ENCODE results near the gene PKDCC.

The PKDCC gene

GRCh38 chr2:42089340-42089925 is 41.6 kb downstream of the PKDCC start:
- DNase-seq = peak; percentile 87

- no peak for DNase-seq
Measured at GRCh38 chr2:42090216-42090615, 42.4 kb downstream of the PKDCC start.

DNA sequence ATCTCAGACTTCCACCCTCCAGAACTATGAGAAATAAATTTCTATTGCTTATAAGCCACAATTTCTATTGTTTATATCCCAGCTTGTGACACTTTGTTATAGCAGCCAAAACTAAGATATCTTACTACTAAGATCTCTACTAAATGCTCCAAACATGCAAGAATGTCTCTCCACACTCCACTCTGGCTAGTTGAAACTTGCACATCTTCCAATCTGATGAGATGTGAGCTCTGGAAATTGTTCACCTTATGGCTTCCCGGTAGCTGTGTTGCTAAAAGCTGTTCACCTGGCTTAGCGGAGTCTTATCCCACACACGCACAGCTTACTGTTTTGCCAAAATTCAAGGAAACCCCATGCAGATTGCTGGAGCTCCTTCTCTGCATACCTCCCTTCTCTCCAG is 43.9 kb downstream of the PKDCC start:
- DNase-seq = no peak

DNA sequence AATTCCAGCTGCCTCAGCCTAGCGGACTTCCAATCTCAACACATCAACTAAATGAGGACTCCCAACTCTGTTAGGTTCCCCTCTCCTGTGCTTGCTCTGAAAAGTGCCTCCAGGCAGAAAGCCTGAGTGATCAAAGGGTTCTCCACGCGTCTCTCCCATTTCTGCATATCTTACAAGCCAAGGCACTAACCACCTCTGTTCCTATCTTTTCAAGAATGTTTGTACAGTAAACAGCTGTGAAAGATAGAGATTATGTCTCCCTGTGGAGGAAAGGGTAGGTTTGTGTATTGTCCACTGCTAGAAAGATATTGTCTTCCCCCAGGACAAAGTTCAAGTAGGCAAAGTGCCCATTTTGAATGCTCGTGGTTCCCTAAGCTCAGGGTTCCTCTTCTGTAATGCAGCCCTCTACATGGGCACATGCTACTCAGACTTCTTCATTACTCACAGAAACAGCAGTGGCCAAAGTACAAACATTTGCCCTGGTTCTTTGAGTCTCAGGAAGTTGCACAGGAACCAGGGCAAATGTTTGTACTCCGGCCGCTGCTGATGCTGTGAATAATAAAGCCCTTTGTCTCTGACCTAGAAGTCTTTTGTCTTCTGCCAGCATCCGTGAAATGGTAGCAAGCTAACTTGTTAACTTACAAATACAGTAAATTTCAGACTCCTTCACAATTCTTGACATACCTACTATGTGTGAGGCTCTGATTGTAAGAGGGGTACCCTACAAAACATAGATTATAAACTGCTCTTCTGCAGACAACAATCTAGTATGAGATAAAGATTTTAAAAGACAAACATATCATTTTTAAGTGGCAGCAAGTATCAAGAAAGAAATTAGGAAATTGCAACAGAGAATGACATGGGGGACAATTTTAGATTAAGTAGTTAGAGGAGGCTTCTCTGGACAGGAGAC is 44.5 kb downstream of the PKDCC start:
- no peak for DNase-seq

GRCh38 chr2:42094114-42094513 is 46.3 kb downstream of the PKDCC start:
- no peak for DNase-seq

- DNase-seq = peak; percentile 81
Measured at GRCh38 chr2:42095923-42096408, 48.1 kb downstream of the PKDCC start.

GRCh38 chr2:42096869-42097591 is 49.2 kb downstream of the PKDCC start:
- no peak for DNase-seq

DNA sequence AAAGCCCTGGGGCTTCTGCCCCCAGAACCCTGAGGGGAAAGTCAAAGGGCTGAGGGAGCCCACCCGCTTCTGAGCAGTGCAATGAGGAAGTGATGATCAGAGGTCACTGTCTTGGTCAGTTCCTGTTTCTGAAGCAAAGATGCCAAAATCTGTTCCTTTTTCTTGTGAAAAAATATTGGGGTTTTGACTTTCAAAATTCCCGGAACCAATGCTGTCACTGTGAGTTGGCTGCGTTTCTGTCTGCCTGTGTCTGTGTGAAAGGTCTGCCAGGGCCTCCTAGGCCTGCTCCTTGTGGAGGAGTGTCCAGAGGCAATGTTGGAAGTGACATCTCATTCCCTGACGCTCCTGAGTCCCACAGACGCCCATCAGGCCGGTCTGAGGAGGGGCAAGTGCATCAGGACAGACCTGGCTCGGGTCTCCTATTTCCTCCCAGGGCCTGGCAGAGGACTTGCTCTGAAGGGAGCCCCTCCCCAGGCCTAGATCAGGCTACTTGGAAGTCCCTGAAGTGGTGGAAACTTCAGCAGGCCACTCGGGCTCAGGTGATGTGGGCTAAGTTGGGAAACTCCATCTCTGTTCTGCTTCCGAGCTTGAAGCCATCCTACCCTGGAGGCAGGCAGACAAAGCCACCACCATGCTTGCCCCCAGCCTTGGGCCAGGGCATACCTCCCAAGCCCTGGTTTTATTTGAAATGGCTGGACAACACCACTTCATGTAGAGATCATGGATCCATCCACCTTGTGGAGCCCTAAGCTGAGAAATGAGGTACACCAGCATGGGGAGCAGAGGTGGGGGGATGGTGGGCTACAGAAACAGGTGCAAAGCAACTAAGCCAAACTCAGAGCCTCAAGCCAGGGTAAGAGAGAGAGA is 51.0 kb downstream of the PKDCC start:
- no peak for DNase-seq

DNA sequence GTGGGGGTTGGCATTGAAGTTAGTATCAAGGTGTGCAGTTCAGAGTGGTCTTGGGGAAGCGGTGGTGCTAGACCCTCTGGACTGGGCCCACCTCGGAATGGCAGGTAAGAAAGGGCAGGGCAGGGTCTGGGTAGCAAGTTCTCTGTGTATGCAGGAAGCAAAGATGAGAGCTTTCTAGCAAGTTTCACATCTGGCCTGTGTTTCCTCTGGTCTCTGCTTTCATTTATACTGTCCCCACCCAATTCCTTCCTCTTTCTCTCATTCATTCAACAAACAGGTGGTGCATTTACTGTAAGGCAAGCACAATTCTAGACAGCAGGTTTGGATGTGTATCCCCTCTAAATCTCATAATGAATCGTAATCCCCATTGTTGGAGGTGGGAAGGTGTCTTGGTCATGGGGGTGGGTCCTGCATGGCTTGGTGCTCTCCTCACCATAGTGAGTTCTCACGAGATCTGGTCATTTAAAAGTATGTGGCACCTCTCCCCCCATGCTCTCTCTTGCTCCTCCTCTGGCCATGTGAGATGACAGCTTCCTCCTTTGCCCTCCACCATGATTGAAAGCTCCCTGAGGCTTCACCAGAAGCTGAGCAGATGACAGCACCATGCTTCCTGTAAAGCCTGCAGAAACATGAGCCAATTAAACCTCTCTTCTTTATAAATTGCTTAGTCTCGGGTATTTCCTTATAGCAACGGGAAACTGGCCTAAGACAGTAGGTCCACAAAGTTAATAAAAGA is 51.8 kb downstream of the PKDCC start:
- no peak for DNase-seq

DNA sequence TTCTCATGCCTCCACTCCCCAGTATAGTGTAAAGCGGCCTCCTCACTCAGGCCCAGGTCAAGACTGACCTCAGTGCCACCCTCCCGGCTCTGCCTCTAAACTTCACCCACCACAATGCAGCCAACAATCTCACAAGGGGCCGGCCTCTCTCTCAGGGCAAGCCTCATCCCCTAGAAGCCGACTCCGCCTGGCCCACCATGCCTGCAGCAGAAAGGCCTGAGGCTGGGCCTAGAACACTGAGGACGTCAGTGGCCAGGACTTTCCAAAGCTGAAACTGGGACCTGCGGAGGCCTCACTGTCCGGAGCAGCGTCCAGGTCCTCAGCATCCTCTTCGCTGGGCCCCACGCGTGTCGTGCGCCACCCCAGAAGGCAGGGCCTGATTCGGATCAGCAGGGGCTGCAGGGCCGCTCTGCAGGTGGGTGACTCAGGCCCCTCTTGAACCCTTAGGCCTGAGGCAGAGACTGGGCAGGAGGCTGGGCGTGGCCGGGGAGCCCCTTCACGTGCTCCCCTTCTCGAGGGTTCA is 52.9 kb downstream of the PKDCC start:
- no peak for DNase-seq

DNA sequence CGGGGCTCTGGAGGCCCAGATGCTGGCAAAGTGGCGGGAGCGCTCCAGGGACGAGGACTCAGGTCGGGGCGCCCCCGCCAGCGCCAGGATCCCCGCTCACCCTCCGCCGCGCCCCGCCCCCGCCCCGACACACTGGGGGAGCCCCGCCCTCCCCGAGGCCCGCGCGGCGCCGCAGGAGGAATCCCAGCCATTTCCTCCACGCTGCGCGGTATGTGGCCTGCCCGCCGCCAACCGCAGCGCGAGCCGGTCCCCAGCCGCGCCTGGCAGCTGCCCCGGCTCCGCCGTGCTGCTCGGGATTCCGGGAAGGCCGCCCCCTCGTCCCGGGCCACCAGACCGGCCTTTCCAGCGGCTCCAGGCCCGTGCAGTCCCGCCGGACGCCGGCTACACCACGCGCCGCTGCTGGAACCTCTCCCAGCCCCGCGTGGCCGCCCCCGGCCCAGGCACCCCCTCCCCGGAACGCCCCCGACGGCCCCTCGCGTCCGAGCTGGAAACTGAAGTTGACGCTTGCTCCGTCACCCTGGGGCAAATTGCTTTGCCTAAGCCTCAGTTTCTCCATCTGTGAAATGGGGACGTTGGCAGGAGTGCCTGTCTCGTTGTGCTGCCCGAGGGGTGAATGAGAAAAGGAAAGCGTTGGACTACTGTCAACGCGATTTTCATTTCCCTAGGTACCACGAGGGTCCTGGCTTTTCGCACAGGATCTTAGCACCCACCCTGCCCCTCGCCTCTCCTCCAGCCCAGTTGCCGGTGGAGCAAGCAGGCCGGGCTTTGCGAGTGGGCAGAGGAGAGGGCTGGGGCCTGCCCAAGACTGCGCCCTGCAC is 53.6 kb downstream of the PKDCC start:
- DNase-seq = peak; percentile 73

DNA sequence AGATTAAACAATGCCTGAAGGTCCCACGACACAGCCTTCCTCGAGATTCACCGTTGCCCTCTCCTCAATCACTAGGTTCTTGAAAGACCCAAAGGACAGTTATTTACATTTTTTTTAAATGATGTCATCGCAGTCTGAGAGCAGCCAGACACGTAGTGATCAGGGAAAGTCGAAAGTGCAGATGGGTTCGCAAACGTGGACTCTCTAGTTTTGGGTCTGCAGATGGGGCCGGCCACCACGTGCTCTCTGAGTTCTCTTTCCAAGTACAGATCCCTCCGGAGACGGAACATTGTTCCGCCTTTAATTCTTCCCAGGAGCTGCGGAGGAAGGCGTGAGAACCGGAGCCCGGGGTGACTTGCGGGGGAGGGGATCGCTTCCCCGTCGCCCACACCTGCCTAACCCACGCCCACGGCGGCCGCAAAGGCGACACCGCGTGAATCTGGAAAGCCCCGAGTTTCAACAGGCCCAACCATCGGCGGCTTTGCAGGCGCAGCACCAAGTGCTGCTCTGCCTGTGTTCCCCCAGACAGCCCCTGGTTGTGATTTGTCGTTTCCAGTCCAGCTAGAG is 54.3 kb downstream of the PKDCC start:
- peak; percentile 91 for DNase-seq

DNA sequence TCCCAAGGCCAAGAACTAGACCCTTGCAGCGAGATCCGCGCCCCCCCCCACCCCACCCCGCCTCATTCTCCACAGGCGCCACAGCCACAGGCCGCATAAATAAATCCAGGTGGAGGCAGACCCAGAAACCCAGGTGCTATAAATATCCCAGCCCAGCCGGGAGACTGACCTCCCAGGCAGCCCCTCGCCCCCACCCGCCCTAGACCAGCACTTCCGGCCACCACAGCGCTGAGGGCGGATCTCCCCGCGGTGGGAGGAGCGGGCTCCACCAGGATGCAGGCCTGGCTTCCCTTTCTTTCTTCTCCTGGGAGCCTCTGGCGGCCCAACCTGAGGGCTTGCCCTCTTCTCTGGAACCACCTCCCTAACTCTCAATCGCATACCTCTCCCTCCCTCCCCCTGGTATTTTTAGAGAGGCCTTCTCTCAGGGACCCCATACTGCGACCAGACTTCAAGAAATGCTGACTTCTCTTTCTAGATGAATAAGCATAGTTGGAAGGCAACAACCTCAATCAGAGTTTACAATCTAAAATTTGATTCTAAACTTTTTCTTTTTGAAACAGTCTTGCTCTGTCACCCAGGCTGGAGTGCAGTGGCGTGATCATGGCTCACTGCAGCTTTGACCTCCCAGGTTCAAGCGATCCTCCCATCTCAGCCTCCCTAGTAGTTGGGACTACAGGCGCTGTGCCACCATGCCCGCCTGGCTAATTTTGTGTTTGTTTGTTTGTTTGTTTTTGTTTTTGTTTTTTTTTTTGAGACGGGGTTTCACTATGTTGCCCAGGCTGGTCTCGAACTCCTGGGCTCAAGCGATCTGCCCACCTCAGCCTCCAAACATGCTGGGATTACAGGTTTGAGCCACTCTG is 55.0 kb downstream of the PKDCC start:
- DNase-seq = peak; percentile 73

DNA sequence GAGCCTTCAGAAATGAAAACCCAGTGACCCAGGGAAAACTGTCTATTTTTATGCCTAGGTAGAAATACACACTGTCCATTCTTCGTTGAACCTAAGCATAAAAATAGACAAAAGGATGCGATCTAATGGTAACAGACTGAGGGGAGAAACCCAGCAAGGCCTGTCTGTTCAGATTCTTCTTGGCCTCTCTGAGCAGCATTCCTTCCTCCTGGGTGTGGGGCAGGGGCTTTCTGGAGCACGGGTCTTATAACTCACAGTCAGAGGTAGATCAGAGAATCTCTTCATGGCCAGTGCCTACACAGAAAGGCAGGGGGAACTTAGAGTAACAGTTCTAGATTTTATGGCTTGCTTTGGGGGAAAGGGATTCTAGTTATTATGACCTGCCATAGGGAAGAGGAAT is 56.0 kb downstream of the PKDCC start:
- DNase-seq = no peak

DNA sequence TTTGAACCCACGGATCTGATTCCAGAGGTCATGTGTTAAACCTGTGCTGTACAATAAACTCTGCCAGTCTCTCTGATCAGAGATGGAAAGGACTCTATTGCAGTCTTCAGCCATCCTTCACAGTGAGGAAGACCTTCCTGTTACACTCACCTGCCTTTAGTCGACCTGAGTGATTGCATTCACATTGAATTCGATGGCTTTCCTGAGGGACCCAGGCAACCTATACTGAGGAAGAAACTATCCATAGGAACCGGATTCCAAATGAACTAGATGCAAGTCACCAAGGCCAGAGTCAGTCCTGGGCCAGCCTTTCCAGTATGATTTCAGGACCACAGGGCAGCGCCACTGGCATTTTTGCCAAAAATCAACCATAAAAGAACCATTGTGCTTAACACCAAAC is 56.8 kb downstream of the PKDCC start:
- no peak for DNase-seq

DNA sequence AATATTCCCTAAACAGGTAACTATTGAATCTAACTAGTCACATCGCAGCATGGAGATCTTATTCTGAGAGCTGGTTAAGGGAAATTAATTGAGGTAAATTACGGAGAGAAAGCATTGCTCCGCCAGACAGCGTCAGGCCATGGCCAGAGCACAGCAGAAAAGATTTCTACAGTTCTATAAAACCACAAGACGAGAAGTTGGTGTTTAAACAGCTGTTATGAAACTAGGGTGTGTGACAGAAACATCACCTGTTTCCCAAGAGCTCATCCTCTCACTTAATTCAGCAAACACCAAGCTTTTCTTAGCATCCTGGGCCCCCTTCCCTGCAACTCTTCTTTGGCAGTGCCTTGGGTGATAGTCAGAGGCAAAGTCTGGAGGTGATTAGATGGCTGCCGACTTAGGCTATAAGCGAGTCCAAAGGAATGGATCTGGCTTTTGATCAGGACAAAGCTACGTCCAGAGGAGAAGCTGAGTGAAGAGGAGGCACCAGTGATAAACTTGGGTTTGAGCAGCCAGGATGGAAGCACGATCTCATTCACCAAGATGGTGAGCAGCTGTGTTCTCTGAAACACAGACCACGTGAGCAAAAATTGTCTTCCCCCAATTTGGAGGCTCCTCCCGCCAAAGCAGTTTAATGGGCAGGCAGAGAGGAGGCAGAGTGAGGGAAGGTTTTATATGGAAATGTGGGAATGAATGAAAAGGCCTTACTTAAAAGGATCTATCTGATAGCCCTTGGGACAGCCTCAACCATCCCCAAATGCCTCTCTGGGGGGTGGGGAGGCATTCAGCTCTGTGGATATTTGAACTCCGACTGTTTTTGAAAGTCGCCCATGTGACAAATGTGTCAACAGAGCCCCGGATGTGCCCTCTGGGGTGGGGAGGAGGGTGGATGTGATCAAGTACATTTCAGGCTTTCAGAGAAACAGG is 57.8 kb downstream of the PKDCC start:
- DNase-seq = peak; percentile 78

DNA sequence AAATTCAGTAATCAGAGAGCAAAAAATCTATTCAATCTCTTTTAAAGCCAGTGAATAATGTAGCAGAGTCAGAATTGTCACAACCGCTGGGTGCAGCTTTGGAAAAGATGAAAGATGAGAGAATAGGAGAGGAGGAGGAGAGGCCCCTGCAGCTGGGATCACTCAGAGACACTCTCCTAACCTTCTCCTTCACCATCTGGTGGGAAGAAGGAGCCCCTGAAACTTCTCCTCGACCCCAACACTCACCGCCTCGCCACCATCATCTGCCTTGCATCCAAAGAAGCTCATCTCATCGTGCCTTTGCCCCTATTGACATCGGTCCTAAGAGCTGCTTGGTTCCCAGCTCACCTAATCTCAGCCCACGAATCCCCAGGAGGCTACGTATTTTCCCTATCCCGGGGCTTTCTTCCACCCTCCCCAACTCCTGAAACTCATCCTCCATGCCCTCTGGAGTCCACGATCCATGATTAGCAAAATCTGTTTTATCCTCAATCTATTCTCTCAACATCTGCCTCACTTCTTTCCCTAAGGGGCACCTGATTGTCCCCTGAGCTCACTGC is 58.5 kb downstream of the PKDCC start:
- no peak for DNase-seq

All from activated CD8-positive, alpha-beta memory T cell treated with anti-CD3 and anti-CD28 coated beads, Interleukin-2, amount 50 U/mL, for 48 hours (primary cell).